C4-2B (cell line): ENCODE data around the gene TTC4.

Source experiments
- H3K27ac ChIP-seq: fragments of 450-650 bp; 2 replicates; pipeline ENCODE4 v1.5.1; 2017
- ZFX ChIP-seq: fragments of 450-650 bp; IDR thresholded peaks from 2 replicates; pipeline ENCODE4 v1.6.1; 2017
- TF ChIP-seq, protein P1 (sequence below): fragments of 450-650 bp; conservative IDR thresholded peaks from 2 replicates; pipeline ENCODE4 v1.5.1; 2017; ENCODE audit warnings: mild to moderate bottlenecking

The TTC4 gene

GRCh38 chr1:54701996-54702395 lies 13.7 kb upstream of the TTC4 start:
- H3K27ac ChIP-seq: no peak overlapping the region
- TF ChIP-seq ZFX: no peak
- TF ChIP-seq, protein P1, sequence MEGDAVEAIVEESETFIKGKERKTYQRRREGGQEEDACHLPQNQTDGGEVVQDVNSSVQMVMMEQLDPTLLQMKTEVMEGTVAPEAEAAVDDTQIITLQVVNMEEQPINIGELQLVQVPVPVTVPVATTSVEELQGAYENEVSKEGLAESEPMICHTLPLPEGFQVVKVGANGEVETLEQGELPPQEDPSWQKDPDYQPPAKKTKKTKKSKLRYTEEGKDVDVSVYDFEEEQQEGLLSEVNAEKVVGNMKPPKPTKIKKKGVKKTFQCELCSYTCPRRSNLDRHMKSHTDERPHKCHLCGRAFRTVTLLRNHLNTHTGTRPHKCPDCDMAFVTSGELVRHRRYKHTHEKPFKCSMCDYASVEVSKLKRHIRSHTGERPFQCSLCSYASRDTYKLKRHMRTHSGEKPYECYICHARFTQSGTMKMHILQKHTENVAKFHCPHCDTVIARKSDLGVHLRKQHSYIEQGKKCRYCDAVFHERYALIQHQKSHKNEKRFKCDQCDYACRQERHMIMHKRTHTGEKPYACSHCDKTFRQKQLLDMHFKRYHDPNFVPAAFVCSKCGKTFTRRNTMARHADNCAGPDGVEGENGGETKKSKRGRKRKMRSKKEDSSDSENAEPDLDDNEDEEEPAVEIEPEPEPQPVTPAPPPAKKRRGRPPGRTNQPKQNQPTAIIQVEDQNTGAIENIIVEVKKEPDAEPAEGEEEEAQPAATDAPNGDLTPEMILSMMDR: no peak

- no peak for TF ChIP-seq ZFX
- TF ChIP-seq, protein P1: no peak
- no peak overlapping the region for H3K27ac ChIP-seq
Observed at GRCh38 chr1:54703471-54703870, 12.2 kb upstream of the TTC4 start.

DNA sequence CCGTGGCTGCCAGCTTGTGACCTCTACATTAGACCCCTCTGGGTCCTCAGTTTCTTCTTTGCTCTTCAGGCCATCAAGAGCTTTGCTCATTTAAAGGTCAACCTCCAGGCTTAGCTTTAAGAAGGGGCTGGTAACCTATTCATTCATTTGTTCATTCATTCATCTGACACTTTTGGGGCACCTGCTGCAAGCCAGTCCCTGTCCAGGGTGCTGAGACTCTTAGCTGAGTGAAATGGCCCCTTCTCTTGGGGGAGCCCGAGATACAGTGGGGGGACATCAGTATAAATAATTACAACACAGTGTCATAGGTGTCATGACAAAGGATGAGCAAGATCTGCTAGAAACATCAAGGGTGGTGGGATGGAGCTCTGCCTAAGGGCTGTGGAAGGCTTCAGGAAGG lies 10.5 kb upstream of the TTC4 start:
- TF ChIP-seq, protein P1: no peak
- TF ChIP-seq ZFX: no peak

GRCh38 chr1:54706419-54706818 lies 9.2 kb upstream of the TTC4 start:
- H3K27ac ChIP-seq: no peak overlapping the region
- no peak for TF ChIP-seq ZFX
- TF ChIP-seq, protein P1: no peak

More for the DNA sequence above, 10.5 kb upstream of the TTC4 start:
- no peak overlapping the region for H3K27ac ChIP-seq

DNA sequence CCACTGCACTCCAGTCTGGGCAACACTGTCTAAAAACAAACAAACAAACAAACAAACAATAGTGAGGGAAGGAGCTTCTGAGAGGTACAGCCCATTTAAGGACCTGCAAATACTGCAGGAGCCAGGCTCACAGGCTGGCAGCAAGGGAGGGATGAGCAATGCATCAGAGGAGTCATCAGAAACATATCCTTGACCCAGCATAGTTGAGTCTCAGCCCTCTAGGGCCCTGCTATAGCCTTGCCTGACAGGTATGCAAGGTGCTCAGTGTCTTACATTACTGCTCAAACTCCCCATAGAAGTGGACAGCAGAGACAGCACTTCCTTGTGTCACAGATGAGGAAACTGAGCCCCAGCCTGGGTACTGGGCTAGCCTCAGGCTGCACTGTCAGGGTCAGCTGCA lies 7.3 kb upstream of the TTC4 start:
- TF ChIP-seq ZFX: no peak
- TF ChIP-seq, protein P1: no peak
- no peak overlapping the region for H3K27ac ChIP-seq

- H3K27ac ChIP-seq: no peak overlapping the region
- TF ChIP-seq, protein P1: no peak
- TF ChIP-seq ZFX: no peak
Observed at GRCh38 chr1:54709547-54710292, 5.9 kb upstream of the TTC4 start.

- TF ChIP-seq, protein P1: no peak
- no peak for TF ChIP-seq ZFX
- H3K27ac ChIP-seq: no peak overlapping the region
Observed at GRCh38 chr1:54710434-54710833, 5.2 kb upstream of the TTC4 start.
